ENCODE measurements around the gene PRSS35.

DNA sequence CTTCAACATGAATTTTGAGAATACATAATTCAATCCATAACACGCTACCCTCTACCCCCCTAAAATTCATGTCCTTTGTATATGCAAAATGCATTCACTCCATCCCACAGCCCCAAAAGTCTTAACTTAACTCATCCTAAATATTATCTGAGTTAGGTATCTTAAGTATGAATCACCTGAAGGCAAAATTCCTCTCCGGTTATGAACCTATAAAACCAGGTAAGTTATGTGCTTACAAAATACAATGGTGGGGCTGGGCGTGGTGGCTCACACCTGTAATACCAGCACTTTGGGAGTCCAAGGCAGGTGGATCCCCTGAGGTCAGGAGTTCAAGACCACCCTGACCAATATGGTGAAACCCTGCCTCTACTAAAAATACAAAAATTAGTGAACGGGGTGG, 23.5 kb upstream of the PRSS35 start:
- TF ChIP-seq RAD21 (IDR thresholded peaks at IDR 0.05 in 1 of 2, conservative IDR thresholded peaks at IDR 0.05 in 1 of 2; ENCODE audit: low read depth in 2 of 2, low read length in 2 of 2) (no peak), SUZ12 (IDR thresholded peaks at IDR 0.05; ENCODE audit: low read length) (no peak), KDM5A (IDR thresholded peaks at IDR 0.05; ENCODE audit: low read length) (no peak), CTBP2 (IDR thresholded peaks at IDR 0.05; ENCODE audit: borderline replicate concordance, insufficient read depth, insufficient read length, low read length) (no peak), SP1 (IDR thresholded peaks at IDR 0.05; ENCODE audit: low read depth, low read length) (no peak), YY1 (IDR thresholded peaks at IDR 0.05; ENCODE audit: low read depth, low read length) (no peak), CHD1 (IDR thresholded peaks at IDR 0.05; ENCODE audit: low read depth, low read length) (no peak)
- TF ChIP-seq, protein P1, sequence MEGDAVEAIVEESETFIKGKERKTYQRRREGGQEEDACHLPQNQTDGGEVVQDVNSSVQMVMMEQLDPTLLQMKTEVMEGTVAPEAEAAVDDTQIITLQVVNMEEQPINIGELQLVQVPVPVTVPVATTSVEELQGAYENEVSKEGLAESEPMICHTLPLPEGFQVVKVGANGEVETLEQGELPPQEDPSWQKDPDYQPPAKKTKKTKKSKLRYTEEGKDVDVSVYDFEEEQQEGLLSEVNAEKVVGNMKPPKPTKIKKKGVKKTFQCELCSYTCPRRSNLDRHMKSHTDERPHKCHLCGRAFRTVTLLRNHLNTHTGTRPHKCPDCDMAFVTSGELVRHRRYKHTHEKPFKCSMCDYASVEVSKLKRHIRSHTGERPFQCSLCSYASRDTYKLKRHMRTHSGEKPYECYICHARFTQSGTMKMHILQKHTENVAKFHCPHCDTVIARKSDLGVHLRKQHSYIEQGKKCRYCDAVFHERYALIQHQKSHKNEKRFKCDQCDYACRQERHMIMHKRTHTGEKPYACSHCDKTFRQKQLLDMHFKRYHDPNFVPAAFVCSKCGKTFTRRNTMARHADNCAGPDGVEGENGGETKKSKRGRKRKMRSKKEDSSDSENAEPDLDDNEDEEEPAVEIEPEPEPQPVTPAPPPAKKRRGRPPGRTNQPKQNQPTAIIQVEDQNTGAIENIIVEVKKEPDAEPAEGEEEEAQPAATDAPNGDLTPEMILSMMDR (IDR thresholded peaks at IDR 0.05; ENCODE audit: control extremely low read depth in 1 of 3, insufficient read depth in 1 of 3, low read depth in 1 of 3, low read length in 3 of 3) = no peak
